Vagina (tissue), 2 donors: Measurements from ENCODE around the gene ANKS1A.

Experiments
- POLR2A ChIP-seq, 2 donors: fragments of 450-650 bp; IDR thresholded peaks; one replicate each; pipeline ENCODE4 v1.6.1; 2017; ENCODE audit warnings: antibody characterized with exemption in 2 of 2, mild to moderate bottlenecking in 2 of 2, moderate library complexity in 2 of 2
- POLR2AphosphoS5 ChIP-seq, 2 donors: sonication (generic); formaldehyde crosslinking; IDR thresholded peaks; one replicate each; pipeline ENCODE4 v1.9.0; 2017; ENCODE audit warnings: antibody characterized with exemption in 2 of 2, mild to moderate bottlenecking in 2 of 2, low read depth in 1 of 2; ENCODE audit not compliant: insufficient read depth in 1 of 2
- TF ChIP-seq, protein P1 (sequence below), 3 experiments: fragments of 450-650 bp in 2 of 3; fragments of 200-600 bp in 1 of 3; sonication (generic) in 1 of 3; IDR thresholded peaks; one replicate each; pipeline ENCODE4 v1.5.1; 2017 to 2019; ENCODE audit warnings: antibody characterized with exemption in 3 of 3, mild to moderate bottlenecking in 2 of 3, moderate library complexity in 2 of 3

DNA sequence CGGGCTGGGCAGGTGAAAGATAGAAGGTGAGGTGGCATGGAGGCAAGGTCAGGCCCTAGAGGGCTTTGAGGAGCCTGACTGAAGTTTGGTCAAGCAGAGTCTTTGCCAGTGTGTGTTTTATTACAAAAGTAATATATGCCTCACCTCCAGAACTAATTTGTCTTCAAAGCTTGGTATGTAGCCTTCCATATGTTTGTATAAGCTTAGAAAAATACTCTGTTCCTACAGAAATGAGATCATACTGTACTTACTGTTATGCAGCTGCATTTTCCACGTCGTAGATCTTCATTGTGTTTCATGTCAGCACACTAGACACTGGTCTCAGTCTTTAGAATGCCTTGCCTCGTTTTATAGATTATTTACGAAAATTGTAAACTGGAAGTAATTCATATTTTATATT lies 61.8 kb downstream of the ANKS1A start:
- TF ChIP-seq, protein P1, sequence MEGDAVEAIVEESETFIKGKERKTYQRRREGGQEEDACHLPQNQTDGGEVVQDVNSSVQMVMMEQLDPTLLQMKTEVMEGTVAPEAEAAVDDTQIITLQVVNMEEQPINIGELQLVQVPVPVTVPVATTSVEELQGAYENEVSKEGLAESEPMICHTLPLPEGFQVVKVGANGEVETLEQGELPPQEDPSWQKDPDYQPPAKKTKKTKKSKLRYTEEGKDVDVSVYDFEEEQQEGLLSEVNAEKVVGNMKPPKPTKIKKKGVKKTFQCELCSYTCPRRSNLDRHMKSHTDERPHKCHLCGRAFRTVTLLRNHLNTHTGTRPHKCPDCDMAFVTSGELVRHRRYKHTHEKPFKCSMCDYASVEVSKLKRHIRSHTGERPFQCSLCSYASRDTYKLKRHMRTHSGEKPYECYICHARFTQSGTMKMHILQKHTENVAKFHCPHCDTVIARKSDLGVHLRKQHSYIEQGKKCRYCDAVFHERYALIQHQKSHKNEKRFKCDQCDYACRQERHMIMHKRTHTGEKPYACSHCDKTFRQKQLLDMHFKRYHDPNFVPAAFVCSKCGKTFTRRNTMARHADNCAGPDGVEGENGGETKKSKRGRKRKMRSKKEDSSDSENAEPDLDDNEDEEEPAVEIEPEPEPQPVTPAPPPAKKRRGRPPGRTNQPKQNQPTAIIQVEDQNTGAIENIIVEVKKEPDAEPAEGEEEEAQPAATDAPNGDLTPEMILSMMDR (IDR thresholded peaks at IDR 0.05) = no peak
- TF ChIP-seq POLR2AphosphoS5 (IDR thresholded peaks at IDR 0.05; ENCODE audit: insufficient read depth in 1 of 2, low read depth in 1 of 2) = no peak
- TF ChIP-seq POLR2A (IDR thresholded peaks at IDR 0.05) = no peak
